ENCODE data around the gene SLC7A10.

SLC7A10 gene

GRCh38 chr19:33273065-33273736 is 47.6 kb upstream of the SLC7A10 start:
- H3K9me3 ChIP-seq (replicated peaks; ENCODE audit: insufficient read depth, low read length): no peaks in the 10 kb centered on the region
- no peaks in the 10 kb centered on the region for H3F3A ChIP-seq (ENCODE audit: insufficient read depth, low read length)
- peaks cover 70% of the 10 kb centered on the region for H3K27me3 ChIP-seq (replicated peaks; ENCODE audit: insufficient read depth, low read length)

DNA sequence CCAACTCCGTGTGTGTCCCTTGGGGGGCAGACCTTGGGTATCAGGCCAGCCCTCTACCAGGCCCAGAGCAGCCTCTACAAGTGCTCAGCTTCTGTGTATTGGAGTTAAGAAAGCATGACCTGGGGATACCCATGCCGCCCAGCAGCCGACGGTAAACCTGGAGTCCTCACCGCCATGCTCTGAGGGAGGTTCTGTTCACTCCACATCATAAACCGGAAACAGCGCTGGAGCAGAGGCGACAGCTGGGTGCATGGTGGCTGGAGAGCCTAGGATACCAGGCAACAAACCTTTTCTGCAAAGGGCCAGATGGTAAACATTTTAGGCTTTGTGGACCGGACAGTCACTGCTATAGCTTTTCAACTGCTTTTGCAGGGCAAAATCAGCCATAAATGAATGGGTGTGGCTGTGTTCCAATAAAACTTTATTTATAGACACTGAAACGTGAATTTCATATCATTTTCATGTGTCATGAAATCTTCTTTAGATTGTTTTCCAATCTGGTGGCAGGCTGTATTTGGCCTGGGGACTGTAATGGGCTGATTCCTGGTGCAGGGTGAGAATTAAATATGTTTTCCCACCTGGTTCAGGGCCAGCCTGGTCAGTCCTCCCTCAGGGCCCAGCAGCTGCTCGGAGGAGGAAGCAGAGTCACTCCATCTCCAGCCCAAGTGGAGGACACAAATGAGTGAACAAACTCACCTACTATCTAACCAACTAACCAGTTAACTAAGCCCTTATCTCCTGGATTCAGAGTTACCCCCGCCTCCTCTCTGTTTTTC is 45.8 kb upstream of the SLC7A10 start:
- Histone ChIP-seq H3K36me3 (replicated peaks; ENCODE audit: insufficient read depth, low read length) (no peaks in the 10 kb centered on the region), H3K4me2 (ENCODE audit: low read depth, low read length) (no peak overlapping the region), H3F3A (ENCODE audit: insufficient read depth, low read length) (no peaks in the 10 kb centered on the region), H3K4me1 (ENCODE audit: low read length) (no peaks in the 10 kb centered on the region), H4K20me1 (ENCODE audit: insufficient read depth, low read length) (no peaks in the 10 kb centered on the region), H2AFZ (ENCODE audit: low read length) (no peak overlapping the region), H3K9me3 (replicated peaks; ENCODE audit: insufficient read depth, low read length) (no peaks in the 10 kb centered on the region), H3K27me3 (replicated peaks; ENCODE audit: insufficient read depth, low read length) (peaks cover 71% of the 10 kb centered on the region), H3K79me2 (ENCODE audit: low read length) (no peaks in the 10 kb centered on the region), H3K4me3 (ENCODE audit: low read length) (no peak overlapping the region), H3K9me2 (replicated peaks; ENCODE audit: insufficient read depth, low read length) (no peaks in the 10 kb centered on the region), H3K9ac (ENCODE audit: low read length) (no peak overlapping the region), H3K27ac (ENCODE audit: low read length) (no peak overlapping the region)
- TF ChIP-seq EZH2phosphoT487 (IDR thresholded peaks at IDR 0.05; ENCODE audit: low read length) (no peak), EZH2 (optimal IDR thresholded peaks at IDR 0.05; ENCODE audit: low read depth, low read length) (no peak)
- TF ChIP-seq, protein P1, sequence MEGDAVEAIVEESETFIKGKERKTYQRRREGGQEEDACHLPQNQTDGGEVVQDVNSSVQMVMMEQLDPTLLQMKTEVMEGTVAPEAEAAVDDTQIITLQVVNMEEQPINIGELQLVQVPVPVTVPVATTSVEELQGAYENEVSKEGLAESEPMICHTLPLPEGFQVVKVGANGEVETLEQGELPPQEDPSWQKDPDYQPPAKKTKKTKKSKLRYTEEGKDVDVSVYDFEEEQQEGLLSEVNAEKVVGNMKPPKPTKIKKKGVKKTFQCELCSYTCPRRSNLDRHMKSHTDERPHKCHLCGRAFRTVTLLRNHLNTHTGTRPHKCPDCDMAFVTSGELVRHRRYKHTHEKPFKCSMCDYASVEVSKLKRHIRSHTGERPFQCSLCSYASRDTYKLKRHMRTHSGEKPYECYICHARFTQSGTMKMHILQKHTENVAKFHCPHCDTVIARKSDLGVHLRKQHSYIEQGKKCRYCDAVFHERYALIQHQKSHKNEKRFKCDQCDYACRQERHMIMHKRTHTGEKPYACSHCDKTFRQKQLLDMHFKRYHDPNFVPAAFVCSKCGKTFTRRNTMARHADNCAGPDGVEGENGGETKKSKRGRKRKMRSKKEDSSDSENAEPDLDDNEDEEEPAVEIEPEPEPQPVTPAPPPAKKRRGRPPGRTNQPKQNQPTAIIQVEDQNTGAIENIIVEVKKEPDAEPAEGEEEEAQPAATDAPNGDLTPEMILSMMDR (IDR thresholded peaks at IDR 0.05; ENCODE audit: low read length): no peak
- no peak for DNase-seq

More at GRCh38 chr19:33273065-33273736, 47.6 kb upstream of the SLC7A10 start:
- Histone ChIP-seq H3K4me2 (ENCODE audit: low read depth, low read length) (no peak overlapping the region), H3K79me2 (ENCODE audit: low read length) (no peaks in the 10 kb centered on the region), H4K20me1 (ENCODE audit: insufficient read depth, low read length) (no peaks in the 10 kb centered on the region), H3K9ac (ENCODE audit: low read length) (no peak overlapping the region), H3K36me3 (replicated peaks; ENCODE audit: insufficient read depth, low read length) (no peaks in the 10 kb centered on the region), H3K9me2 (replicated peaks; ENCODE audit: insufficient read depth, low read length) (no peaks in the 10 kb centered on the region), H3K4me1 (ENCODE audit: low read length) (no peaks in the 10 kb centered on the region), H2AFZ (ENCODE audit: low read length) (no peak overlapping the region), H3K27ac (ENCODE audit: low read length) (no peak overlapping the region), H3K4me3 (ENCODE audit: low read length) (no peak overlapping the region)
- TF ChIP-seq EZH2 (optimal IDR thresholded peaks at IDR 0.05; ENCODE audit: low read depth, low read length) (no peak), EZH2phosphoT487 (IDR thresholded peaks at IDR 0.05; ENCODE audit: low read length) (no peak)
- TF ChIP-seq, protein P1 (IDR thresholded peaks at IDR 0.05; ENCODE audit: low read length): no peak
- no peak for DNase-seq

GRCh38 chr19:33270769-33271168 is 45.1 kb upstream of the SLC7A10 start:
- H3K27me3 ChIP-seq (replicated peaks; ENCODE audit: insufficient read depth, low read length): peaks cover 72% of the 10 kb centered on the region
- H3K79me2 ChIP-seq (ENCODE audit: low read length): no peaks in the 10 kb centered on the region
- H2AFZ ChIP-seq (ENCODE audit: low read length): no peak overlapping the region
- no peaks in the 10 kb centered on the region for H3F3A ChIP-seq (ENCODE audit: insufficient read depth, low read length)
- no peak overlapping the region for H3K27ac ChIP-seq (ENCODE audit: low read length)
- no peak overlapping the region for H3K4me3 ChIP-seq (ENCODE audit: low read length)
- no peaks in the 10 kb centered on the region for H3K9me2 ChIP-seq (replicated peaks; ENCODE audit: insufficient read depth, low read length)
- H4K20me1 ChIP-seq (ENCODE audit: insufficient read depth, low read length): no peaks in the 10 kb centered on the region
- H3K36me3 ChIP-seq (replicated peaks; ENCODE audit: insufficient read depth, low read length): no peaks in the 10 kb centered on the region
- no peaks in the 10 kb centered on the region for H3K4me1 ChIP-seq (ENCODE audit: low read length)
- no peak overlapping the region for H3K9ac ChIP-seq (ENCODE audit: low read length)
- no peak for DNase-seq
- H3K9me3 ChIP-seq (replicated peaks; ENCODE audit: insufficient read depth, low read length): no peaks in the 10 kb centered on the region
- no peak overlapping the region for H3K4me2 ChIP-seq (ENCODE audit: low read depth, low read length)
- TF ChIP-seq EZH2phosphoT487 (IDR thresholded peaks at IDR 0.05; ENCODE audit: low read length) (no peak), EZH2 (optimal IDR thresholded peaks at IDR 0.05; ENCODE audit: low read depth, low read length) (no peak)
- TF ChIP-seq, protein P1 (IDR thresholded peaks at IDR 0.05; ENCODE audit: low read length): no peak

Measured in MM.1S (cell line).